ENCODE data around the gene USP15. TPM values are rescaled to one million over a fixed set of nuclear protein-coding genes. Genes with fewer than 3 reads are reported as not detected.

USP15 gene
- total RNA-seq, 4 donors from 2014 or later: 55.8 to 90.8 (median 67.2) TPM

GRCh38 chr12:62379723-62380045 lies 119.5 kb downstream of the USP15 start:
- no peak for TF ChIP-seq CTCF (IDR thresholded peaks at IDR 0.05)
- no peak for TF ChIP-seq POLR2A (IDR thresholded peaks at IDR 0.05)
- intact Hi-C loops (cut with DNase I; ENCODE audit: low total_unique reads): no loop called here
- no peak for DNase-seq (ENCODE audit: low spot score in 2 of 2)
- H3K4me3 ChIP-seq (ENCODE audit: low read depth, poor library complexity, severe bottlenecking): no peak overlapping the region

- TF ChIP-seq CTCF (IDR thresholded peaks at IDR 0.05) (no peak), POLR2A (IDR thresholded peaks at IDR 0.05) (no peak)
- intact Hi-C loops (cut with DNase I; ENCODE audit: low total_unique reads): no loop called here
- DNase-seq (ENCODE audit: low spot score in 2 of 2): no peak
- no peak overlapping the region for H3K4me3 ChIP-seq (ENCODE audit: low read depth, poor library complexity, severe bottlenecking)
- WGBS, 2 donors: 89 to 95% methylated on average over 2 of the region's 2 CpGs
Measured at GRCh38 chr12:62382526-62382925, 122.3 kb downstream of the USP15 start.

GRCh38 chr12:62396750-62397149 lies 136.5 kb downstream of the USP15 start:
- no peak for DNase-seq (ENCODE audit: low spot score in 2 of 2)
- TF ChIP-seq CTCF (IDR thresholded peaks at IDR 0.05) (no peak), POLR2A (IDR thresholded peaks at IDR 0.05) (no peak)
- 80 to 83% methylated on average over 4 of the region's 4 CpGs for WGBS, 2 donors
- intact Hi-C loops (cut with DNase I; ENCODE audit: low total_unique reads): no loop called here
- no peak overlapping the region for H3K4me3 ChIP-seq (ENCODE audit: low read depth, poor library complexity, severe bottlenecking)

GRCh38 chr12:62400135-62400534 lies 139.9 kb downstream of the USP15 start:
- intact Hi-C loops (cut with DNase I; ENCODE audit: low total_unique reads): no loop called here
- 94 to 98% methylated on average over 2 of the region's 2 CpGs for WGBS, 2 donors

GRCh38 chr12:62401631-62402030 lies 141.4 kb downstream of the USP15 start:
- intact Hi-C loops (cut with DNase I; ENCODE audit: low total_unique reads): no loop called here
- H3K4me3 ChIP-seq (ENCODE audit: low read depth, poor library complexity, severe bottlenecking): no peak overlapping the region
- TF ChIP-seq POLR2A (IDR thresholded peaks at IDR 0.05) (no peak), CTCF (IDR thresholded peaks at IDR 0.05) (no peak)
- no peak for DNase-seq (ENCODE audit: low spot score in 2 of 2)
- 76 to 94% methylated on average over 3 of the region's 3 CpGs for WGBS, 2 donors

More at GRCh38 chr12:62400135-62400534, 139.9 kb downstream of the USP15 start:
- no peak overlapping the region for H3K4me3 ChIP-seq (ENCODE audit: low read depth, poor library complexity, severe bottlenecking)
- DNase-seq (ENCODE audit: low spot score in 2 of 2): no peak
- no peak for TF ChIP-seq POLR2A (IDR thresholded peaks at IDR 0.05)
- no peak for TF ChIP-seq CTCF (IDR thresholded peaks at IDR 0.05)

GRCh38 chr12:62403031-62403430 lies 142.8 kb downstream of the USP15 start:
- TF ChIP-seq POLR2A (IDR thresholded peaks at IDR 0.05): no peak
- TF ChIP-seq CTCF (IDR thresholded peaks at IDR 0.05): no peak
- H3K4me3 ChIP-seq (ENCODE audit: low read depth, poor library complexity, severe bottlenecking): no peak overlapping the region
- DNase-seq (ENCODE audit: low spot score in 2 of 2): no peak
- intact Hi-C loops (cut with DNase I; ENCODE audit: low total_unique reads): no loop called here

All from lower leg skin (tissue), 4 donors.